Activated T-helper 1 cell treated with anti-CD3 and anti-CD28 coated beads, Interleukin-12 subunit alpha, Interleukin-12 subunit beta, Interleukin-2, Interleukin-4 antibody, amounts not matched to agents 30 ng/mL and 10 ng/mL and 1 ng/mL, durations not matched to agents 14 hours and 24 hours and 36 hours (primary cell): ENCODE data around the gene DGAT2L6. TPM values are rescaled to one million over a fixed set of nuclear protein-coding genes. Genes with fewer than 3 reads are reported as not detected.

Experiments used
- DNase-seq: peaks from one replicate; pipeline ENCODE4 v3.0.0; 2021; ENCODE audit warnings: low spot score
- H3K27ac Mint-ChIP-seq: one replicate; pipeline ENCODE4 v1.8.0; 2021; ENCODE audit warnings: mild to moderate bottlenecking, mixed read lengths
- H3K27me3 Mint-ChIP-seq: one replicate; pipeline ENCODE4 v1.8.0; 2022; ENCODE audit warnings: mild to moderate bottlenecking, moderate library complexity, mixed read lengths; ENCODE audit not compliant: insufficient read depth
- H3K36me3 Mint-ChIP-seq: one replicate; pipeline ENCODE4 v1.8.0; 2021; ENCODE audit warnings: low read depth, mixed read lengths
- H3K4me1 Mint-ChIP-seq: one replicate; pipeline ENCODE4 v1.8.0; 2021; ENCODE audit warnings: low read depth, mixed read lengths
- H3K4me3 Mint-ChIP-seq: one replicate; pipeline ENCODE4 v1.8.0; 2021; ENCODE audit warnings: mild to moderate bottlenecking, moderate library complexity, mixed read lengths
- H3K9me3 Mint-ChIP-seq: one replicate; pipeline ENCODE4 v1.8.0; 2021; ENCODE audit warnings: mixed read lengths
- intact Hi-C: fragments of 100-400 bp; cut with micrococcal nuclease; formaldehyde crosslinking; loops from one replicate; pipeline ENCODE4 v1.15.1; 2024
- total RNA-seq: library from RNA; stranded (reverse); gene quantifications from 2 replicates; pipeline ENCODE4 v1.2.3, GENCODE V29; 2022

The DGAT2L6 gene
- total RNA-seq, 1 donor from 2014 or later: not detected

DNA sequence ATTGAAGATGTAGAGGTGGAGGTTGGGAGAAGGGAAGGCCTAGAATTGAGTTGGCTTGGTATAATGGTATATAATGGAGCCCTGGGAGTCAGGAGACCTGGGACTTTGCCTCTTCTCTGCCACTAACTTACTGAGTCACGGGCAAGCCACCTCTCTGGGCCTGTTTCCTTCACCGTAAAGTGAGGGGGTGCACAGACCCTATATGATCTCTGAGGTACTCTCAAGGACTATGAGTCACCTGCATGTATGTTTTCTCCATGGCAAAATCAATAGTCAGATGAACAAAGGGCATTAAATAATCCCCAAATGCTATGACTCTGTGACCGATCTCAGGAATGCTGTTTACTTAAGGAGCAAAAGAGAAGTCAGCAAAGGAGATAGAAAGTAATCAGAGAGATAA lies 77.6 kb downstream of the DGAT2L6 start:
- Mint-ChIP-seq H3K4me1 (peaks cover 13% of the 10 kb centered on the region), H3K36me3 (no peaks in the 10 kb centered on the region), H3K4me3 (no peak overlapping the region), H3K9me3 (no peaks in the 10 kb centered on the region), H3K27me3 (no peaks in the 10 kb centered on the region), H3K27ac (no peak overlapping the region)
- intact Hi-C loops: no loop called here
- no peak for DNase-seq

Other genes starting within 250 kb of the DGAT2L6 start
- not detected in 2 replicates for gene AWAT2, start 127.5 kb upstream of the DGAT2L6 start, total RNA-seq
- not detected in 2 replicates for gene OTUD6A, start 115.0 kb upstream of the DGAT2L6 start, total RNA-seq
- 29.4 and 29.8 TPM in 2 replicates for gene IGBP1, start 44.0 kb upstream of the DGAT2L6 start, total RNA-seq
- not detected in 2 replicates for gene AWAT1, start 57.2 kb downstream of the DGAT2L6 start, total RNA-seq
- gene P2RY4, start 82.7 kb downstream of the DGAT2L6 start, total RNA-seq: 0.27 TPM in 1 of 2 replicates, not detected in the other
- gene ARR3, start 90.9 kb downstream of the DGAT2L6 start, total RNA-seq: not detected in 2 replicates
- not detected in 2 replicates for gene RAB41, start 104.7 kb downstream of the DGAT2L6 start, total RNA-seq
- 28.7 and 31.9 TPM in 2 replicates for gene PDZD11, start 112.4 kb downstream of the DGAT2L6 start, total RNA-seq
- gene KIF4A, start 112.6 kb downstream of the DGAT2L6 start, total RNA-seq: 18.7 and 19.4 TPM in 2 replicates
- gene GDPD2, start 245.8 kb downstream of the DGAT2L6 start, total RNA-seq: 0.10 TPM in 1 of 2 replicates, not detected in the other